ENCODE measurements around the gene PGA5.
"Not testable (repeated sequence)": the region's sequence is repeated elsewhere in the genome, so short reads cannot be mapped to it uniquely, and the experiment has no call there.

PGA5 gene

GRCh38 chr11:61201476-61201875 lies 39.5 kb upstream of the PGA5 start:
- TF ChIP-seq, protein P1, sequence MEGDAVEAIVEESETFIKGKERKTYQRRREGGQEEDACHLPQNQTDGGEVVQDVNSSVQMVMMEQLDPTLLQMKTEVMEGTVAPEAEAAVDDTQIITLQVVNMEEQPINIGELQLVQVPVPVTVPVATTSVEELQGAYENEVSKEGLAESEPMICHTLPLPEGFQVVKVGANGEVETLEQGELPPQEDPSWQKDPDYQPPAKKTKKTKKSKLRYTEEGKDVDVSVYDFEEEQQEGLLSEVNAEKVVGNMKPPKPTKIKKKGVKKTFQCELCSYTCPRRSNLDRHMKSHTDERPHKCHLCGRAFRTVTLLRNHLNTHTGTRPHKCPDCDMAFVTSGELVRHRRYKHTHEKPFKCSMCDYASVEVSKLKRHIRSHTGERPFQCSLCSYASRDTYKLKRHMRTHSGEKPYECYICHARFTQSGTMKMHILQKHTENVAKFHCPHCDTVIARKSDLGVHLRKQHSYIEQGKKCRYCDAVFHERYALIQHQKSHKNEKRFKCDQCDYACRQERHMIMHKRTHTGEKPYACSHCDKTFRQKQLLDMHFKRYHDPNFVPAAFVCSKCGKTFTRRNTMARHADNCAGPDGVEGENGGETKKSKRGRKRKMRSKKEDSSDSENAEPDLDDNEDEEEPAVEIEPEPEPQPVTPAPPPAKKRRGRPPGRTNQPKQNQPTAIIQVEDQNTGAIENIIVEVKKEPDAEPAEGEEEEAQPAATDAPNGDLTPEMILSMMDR (IDR thresholded peaks at IDR 0.05; ENCODE audit: low read depth, low read length, missing control alignments), result no peak
- DNase-seq (ENCODE audit: extremely low read depth, low read depth), result no peak
- no peak overlapping the region for H3K4me3 ChIP-seq (replicated peaks; ENCODE audit: low read depth, low read length)

DNA sequence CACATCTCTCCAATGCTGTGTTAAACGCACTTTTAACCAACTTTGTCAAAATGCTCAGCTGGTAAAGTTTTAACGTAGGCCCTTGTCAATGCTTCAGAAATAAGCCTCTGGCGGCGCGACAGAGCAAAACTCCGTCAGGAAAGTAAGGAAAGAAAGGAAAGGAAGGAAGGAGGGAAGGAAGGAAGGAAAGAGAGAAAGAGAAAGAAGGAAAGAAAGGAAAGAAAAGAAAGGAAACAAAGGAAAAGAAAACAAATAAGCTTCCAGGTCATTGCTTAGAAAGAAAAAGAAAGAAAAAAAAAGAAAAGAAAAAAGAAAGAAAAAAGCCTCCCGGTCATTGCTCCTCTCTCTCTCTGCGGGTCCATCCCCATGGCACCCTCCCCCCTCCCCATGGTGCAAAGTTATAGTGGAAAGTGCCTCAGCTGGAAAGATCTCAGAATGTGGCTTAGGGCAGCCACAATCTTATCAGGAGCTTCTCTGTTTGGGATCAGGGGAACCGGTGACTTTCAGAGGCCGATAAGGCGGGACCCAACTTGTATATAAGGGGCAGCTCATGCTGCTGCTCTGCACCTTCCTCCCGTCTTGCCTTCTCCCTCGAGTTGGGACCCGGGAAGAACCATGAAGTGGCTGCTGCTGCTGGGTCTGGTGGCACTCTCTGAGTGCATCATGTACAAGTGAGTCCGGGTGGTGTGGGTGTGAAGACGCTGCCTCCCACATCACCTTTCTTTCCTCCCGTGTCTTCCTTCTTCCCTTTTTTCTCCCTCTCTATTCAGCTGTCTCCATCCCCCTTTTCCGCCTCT lies 37.8 kb upstream of the PGA5 start, which contains the start of gene PGA3:
PGA3 (plus strand) TSS at position 566 of the 797 bp plus-strand sequence; CDS start at position 616, 50 bp downstream.
- not testable (repeated sequence) for H3K4me3 ChIP-seq (replicated peaks; ENCODE audit: low read depth, low read length); DNase-seq (ENCODE audit: extremely low read depth, low read depth)

DNA sequence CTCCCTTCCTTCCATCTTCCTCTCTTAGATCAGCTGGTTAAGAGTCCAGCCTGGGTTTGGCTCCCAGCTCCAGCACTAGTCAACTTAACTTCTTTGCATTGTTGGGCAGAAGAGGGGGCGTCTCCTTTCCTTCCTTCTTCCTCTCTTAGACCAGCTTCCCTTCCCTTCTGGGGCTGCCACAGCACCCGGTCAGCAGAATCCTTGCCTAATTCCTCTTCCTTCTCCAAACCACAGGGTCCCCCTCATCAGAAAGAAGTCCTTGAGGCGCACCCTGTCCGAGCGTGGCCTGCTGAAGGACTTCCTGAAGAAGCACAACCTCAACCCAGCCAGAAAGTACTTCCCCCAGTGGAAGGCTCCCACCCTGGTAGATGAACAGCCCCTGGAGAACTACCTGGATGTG lies 37.1 kb upstream of the PGA5 start:
- DNase-seq (ENCODE audit: extremely low read depth, low read depth); H3K4me3 ChIP-seq (replicated peaks; ENCODE audit: low read depth, low read length): not testable (repeated sequence)

DNA sequence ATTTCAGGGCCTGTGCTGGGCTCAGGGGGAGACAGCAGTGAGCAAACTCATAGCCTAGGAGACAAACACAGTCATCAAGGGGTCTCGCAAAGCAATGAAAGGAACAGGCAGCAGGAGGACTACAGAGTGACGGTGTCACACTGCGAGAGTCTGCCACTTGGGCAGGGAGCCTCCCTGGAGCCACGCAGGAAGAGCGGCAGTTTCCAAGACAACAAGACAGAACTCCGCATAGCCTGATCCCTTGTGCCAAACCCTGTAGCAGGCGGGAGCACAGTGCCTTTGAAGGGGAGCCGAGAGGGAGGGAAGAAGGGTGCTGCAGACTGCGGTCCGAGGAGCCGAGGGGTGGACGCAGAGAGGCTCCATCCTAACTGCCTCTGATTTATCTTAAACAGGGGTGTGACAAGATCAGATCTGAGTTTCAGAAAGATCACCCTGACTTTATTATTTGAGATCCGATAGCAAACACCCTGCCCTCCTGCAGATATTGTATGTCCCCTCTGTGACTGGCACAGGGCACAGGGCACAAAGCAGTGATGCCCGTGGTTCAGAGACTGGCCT lies 36.4 kb upstream of the PGA5 start:
- not testable (repeated sequence) for DNase-seq (ENCODE audit: extremely low read depth, low read depth); H3K4me3 ChIP-seq (replicated peaks; ENCODE audit: low read depth, low read length)

DNA sequence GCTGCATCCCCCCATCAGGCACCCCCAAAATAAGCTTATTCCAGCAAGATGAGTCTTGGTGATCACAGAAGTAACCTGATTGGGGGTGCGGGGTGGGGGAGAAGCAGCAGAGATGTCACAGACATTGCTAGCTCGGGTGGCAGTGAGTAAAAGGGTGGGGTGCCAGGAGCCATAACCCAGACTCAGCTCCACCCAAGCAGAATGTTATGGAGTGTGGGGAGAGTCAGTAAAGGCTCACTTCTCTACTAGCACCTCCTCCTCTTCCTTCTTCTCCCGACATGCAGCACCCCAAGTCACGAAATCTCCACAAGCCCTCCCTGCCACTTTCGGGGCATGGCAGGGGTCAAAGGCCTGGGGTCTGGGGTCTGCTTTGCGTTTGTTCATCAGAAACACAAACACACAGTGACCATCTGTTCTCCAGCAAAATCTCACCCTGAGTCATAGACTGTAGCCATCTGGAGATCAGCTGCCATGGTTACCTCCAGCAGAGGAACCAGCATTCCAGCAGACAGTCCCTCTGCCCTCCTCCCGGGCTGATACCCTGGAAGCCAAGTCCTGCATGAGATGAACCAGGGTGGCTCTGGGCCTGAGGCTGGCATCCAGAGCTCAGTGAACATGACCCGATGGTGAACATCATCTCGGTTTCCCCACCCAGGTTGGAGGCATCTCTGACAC lies 33.2 kb upstream of the PGA5 start:
- DNase-seq (ENCODE audit: extremely low read depth, low read depth); H3K4me3 ChIP-seq (replicated peaks; ENCODE audit: low read depth, low read length): not testable (repeated sequence)

DNA sequence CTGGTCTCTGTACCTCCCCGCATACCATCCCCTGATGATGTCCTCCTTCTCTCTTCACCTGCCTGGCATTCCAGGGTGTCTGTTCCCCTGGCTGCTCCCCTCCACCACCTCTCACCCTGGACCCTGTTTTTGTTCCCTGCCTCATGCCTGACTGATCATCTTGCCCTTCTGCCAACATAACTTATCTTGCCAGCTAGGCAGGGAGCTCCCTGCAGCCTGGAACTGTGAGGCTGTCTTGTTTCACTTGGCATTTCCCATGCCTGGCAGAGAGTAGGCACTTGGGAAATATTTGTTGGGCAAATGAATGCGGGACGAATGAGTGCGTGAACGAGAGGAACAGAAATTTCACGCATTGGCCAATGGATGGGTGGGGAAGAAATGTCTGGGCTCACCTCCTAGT lies 30.3 kb upstream of the PGA5 start:
- not testable (repeated sequence) for DNase-seq (ENCODE audit: extremely low read depth, low read depth)

GRCh38 chr11:61211327-61211952 lies 29.5 kb upstream of the PGA5 start:
- DNase-seq (ENCODE audit: extremely low read depth, low read depth); H3K4me3 ChIP-seq (replicated peaks; ENCODE audit: low read depth, low read length): not testable (repeated sequence)

More for the DNA sequence above, 30.3 kb upstream of the PGA5 start:
- H3K4me3 ChIP-seq (replicated peaks; ENCODE audit: low read depth, low read length), result not testable (repeated sequence)

DNA sequence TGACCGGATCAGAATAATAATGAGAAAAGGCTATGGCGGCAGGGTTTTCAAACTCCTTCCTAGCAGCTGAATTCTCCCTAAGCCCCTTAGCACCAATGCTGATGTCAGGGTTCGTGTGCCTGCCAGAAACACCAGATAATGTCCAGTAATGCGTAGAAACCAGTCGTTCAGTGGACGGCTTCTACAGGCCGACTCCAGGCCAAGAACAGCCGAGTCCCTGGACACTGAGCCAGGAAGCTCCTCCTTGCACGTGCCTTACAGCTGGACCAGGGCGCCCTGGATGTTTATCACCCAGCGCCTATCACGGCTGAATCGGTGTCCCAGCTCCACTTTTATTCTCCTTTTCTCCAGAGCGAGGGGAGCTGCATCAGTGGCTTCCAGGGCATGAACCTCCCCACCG lies 28.8 kb upstream of the PGA5 start:
- DNase-seq (ENCODE audit: extremely low read depth, low read depth); H3K4me3 ChIP-seq (replicated peaks; ENCODE audit: low read depth, low read length): not testable (repeated sequence)

DNA sequence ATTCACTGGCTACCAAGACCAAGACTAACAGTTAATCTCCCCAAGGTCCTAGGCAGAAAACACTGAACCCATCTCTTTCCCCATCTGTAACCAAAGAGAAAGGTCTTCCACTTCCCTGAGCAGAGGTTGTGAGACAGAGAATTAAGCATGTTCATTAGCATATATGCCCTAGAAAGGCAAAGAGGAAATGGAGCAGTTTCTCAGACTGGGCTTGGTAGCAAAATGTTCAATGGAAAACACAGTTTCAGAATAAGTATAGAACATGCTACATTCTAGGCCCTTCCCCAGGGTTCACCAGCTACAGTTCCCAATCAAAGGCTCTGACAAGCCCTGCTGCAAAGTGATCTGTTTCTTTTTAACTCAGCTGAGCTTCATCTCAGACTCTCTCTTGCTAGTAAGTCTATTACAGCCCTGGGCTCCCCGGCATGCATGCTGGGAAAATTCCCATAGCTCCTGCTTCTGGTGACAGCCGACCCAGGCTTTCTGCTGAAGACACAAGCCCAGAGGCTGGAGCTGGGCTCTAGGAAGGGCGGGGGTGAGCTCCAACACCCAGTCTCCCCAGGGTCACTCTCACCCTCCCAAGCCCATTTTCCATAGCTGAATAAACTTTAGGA lies 27.2 kb upstream of the PGA5 start:
- DNase-seq (ENCODE audit: extremely low read depth, low read depth); H3K4me3 ChIP-seq (replicated peaks; ENCODE audit: low read depth, low read length): not testable (repeated sequence)

DNA sequence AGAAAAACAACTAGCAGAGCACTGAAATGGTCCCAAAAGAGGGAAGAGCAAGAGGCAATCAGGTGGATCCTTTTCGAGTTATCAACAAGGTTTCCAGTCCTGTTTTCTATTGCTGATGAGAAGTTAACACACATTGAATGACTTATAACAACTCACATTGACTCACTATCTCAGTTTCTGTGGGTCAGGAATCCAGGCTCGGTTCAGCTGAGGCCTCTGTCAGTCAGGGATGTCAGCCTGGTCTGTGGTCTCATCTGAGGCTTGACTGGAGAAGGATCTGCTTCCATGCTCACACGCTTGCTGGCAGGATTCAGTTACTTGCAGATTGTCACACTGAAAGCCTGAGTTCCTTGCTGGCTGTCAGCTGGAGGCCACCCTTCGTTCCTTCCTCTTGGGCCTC lies 22.7 kb upstream of the PGA5 start:
- H3K4me3 ChIP-seq (replicated peaks; ENCODE audit: low read depth, low read length), result not testable (repeated sequence)

DNA sequence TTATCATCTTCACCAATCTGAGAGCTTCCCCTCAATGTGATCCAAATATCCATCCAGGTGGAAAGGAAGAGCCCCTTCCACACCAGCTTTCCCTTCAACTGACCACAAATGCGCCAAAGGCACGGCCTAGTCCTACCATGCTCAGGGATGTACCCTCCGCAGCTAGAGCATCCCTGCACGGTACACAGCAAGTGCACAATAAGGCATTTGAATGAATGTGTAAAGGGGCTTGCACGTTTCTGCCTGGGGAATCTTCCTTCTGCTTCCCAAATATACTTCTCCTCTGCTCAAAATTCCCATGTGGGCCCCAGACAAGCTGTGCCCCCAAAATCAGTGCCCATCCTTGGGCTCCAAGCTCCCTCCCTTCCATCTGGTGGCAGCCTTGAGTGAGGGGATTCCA lies 22.0 kb upstream of the PGA5 start:
- H3K4me3 ChIP-seq (replicated peaks; ENCODE audit: low read depth, low read length); DNase-seq (ENCODE audit: extremely low read depth, low read depth): not testable (repeated sequence)

More for the DNA sequence above, 22.7 kb upstream of the PGA5 start:
- not testable (repeated sequence) for DNase-seq (ENCODE audit: extremely low read depth, low read depth)

- H3K4me3 ChIP-seq (replicated peaks; ENCODE audit: low read depth, low read length); DNase-seq (ENCODE audit: extremely low read depth, low read depth): not testable (repeated sequence)
Observed at GRCh38 chr11:61222047-61222446, 18.9 kb upstream of the PGA5 start, which contains the start of gene PGA4. TSS of gene PGA4 (plus strand) at chr11:61222347. CDS start at chr11:61222401, 54 bp downstream.

- DNase-seq (ENCODE audit: extremely low read depth, low read depth); H3K4me3 ChIP-seq (replicated peaks; ENCODE audit: low read depth, low read length): not testable (repeated sequence)
Observed at GRCh38 chr11:61222692-61223091, 18.3 kb upstream of the PGA5 start.

DNA sequence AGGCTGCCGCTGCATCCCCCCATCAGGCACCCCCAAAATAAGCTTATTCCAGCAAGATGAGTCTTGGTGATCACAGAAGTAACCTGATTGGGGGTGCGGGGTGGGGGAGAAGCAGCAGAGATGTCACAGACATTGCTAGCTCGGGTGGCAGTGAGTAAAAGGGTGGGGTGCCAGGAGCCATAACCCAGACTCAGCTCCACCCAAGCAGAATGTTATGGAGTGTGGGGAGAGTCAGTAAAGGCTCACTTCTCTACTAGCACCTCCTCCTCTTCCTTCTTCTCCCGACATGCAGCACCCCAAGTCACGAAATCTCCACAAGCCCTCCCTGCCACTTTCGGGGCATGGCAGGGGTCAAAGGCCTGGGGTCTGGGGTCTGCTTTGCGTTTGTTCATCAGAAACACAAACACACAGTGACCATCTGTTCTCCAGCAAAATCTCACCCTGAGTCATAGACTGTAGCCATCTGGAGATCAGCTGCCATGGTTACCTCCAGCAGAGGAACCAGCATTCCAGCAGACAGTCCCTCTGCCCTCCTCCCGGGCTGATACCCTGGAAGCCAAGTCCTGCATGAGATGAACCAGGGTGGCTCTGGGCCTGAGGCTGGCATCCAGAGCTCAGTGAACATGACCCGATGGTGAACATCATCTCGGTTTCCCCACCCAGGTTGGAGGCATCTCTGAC lies 14.4 kb upstream of the PGA5 start:
- not testable (repeated sequence) for H3K4me3 ChIP-seq (replicated peaks; ENCODE audit: low read depth, low read length); DNase-seq (ENCODE audit: extremely low read depth, low read depth)

DNA sequence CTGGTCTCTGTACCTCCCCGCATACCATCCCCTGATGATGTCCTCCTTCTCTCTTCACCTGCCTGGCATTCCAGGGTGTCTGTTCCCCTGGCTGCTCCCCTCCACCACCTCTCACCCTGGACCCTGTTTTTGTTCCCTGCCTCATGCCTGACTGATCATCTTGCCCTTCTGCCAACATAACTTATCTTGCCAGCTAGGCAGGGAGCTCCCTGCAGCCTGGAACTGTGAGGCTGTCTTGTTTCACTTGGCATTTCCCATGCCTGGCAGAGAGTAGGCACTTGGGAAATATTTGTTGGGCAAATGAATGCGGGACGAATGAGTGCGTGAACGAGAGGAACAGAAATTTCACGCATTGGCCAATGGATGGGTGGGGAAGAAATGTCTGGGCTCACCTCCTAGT lies 11.5 kb upstream of the PGA5 start:
- not testable (repeated sequence) for H3K4me3 ChIP-seq (replicated peaks; ENCODE audit: low read depth, low read length); DNase-seq (ENCODE audit: extremely low read depth, low read depth)

DNA sequence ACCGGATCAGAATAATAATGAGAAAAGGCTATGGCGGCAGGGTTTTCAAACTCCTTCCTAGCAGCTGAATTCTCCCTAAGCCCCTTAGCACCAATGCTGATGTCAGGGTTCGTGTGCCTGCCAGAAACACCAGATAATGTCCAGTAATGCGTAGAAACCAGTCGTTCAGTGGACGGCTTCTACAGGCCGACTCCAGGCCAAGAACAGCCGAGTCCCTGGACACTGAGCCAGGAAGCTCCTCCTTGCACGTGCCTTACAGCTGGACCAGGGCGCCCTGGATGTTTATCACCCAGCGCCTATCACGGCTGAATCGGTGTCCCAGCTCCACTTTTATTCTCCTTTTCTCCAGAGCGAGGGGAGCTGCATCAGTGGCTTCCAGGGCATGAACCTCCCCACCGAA lies 9.9 kb upstream of the PGA5 start:
- DNase-seq (ENCODE audit: extremely low read depth, low read depth); H3K4me3 ChIP-seq (replicated peaks; ENCODE audit: low read depth, low read length): not testable (repeated sequence)

Data from HFF-Myc (cell line).